Central memory CD4-positive, alpha-beta T cell (primary cell): ENCODE results near the gene KIAA0753.
A peak's percentile ranks its signal among the peaks of the same experiment; 100 is the strongest.
"Not testable (repeated sequence)": the region's sequence is repeated elsewhere in the genome, so short reads cannot be mapped to it uniquely, and the experiment has no call there.

ENCODE experiments used
- DNase-seq: peaks from one replicate; pipeline ENCODE4 v3.0.0; 2022

KIAA0753 gene

GRCh38 chr17:6668727-6669425 lies 28.4 kb upstream of the KIAA0753 start:
- DNase-seq = no peak

- DNase-seq = no peak
Measured at GRCh38 chr17:6668219-6668618, 27.7 kb upstream of the KIAA0753 start.

- DNase-seq = no peak
Measured at GRCh38 chr17:6667516-6667915, 27.0 kb upstream of the KIAA0753 start.

GRCh38 chr17:6666557-6666956 lies 26.0 kb upstream of the KIAA0753 start:
- no peak for DNase-seq

- no peak for DNase-seq
Measured at GRCh38 chr17:6666077-6666521, 25.6 kb upstream of the KIAA0753 start.

GRCh38 chr17:6663200-6663599 lies 22.7 kb upstream of the KIAA0753 start:
- DNase-seq = not testable (repeated sequence)

GRCh38 chr17:6661464-6661848 lies 20.9 kb upstream of the KIAA0753 start:
- no peak for DNase-seq

- DNase-seq = no peak
Measured at GRCh38 chr17:6660805-6661463, 20.4 kb upstream of the KIAA0753 start.

GRCh38 chr17:6660101-6660500 lies 19.6 kb upstream of the KIAA0753 start:
- DNase-seq = no peak

- not testable (repeated sequence) for DNase-seq
Measured at GRCh38 chr17:6658411-6658810, 17.9 kb upstream of the KIAA0753 start.

- DNase-seq = no peak
Measured at GRCh38 chr17:6657633-6658287, 17.2 kb upstream of the KIAA0753 start.

GRCh38 chr17:6656797-6657632 lies 16.5 kb upstream of the KIAA0753 start:
- DNase-seq = peak; percentile 63

GRCh38 chr17:6655732-6656361 lies 15.3 kb upstream of the KIAA0753 start:
- not testable (repeated sequence) for DNase-seq

- DNase-seq = no peak
Measured at GRCh38 chr17:6654841-6655731, 14.6 kb upstream of the KIAA0753 start.

GRCh38 chr17:6651919-6652452 lies 11.5 kb upstream of the KIAA0753 start:
- DNase-seq = peak; percentile 31

GRCh38 chr17:6651354-6651918 lies 10.9 kb upstream of the KIAA0753 start, which contains the start of the genes C17orf100 and MED31:
Gene C17orf100, plus strand, starts transcription at chr17:6651762. Its CDS starts 152 bp downstream, at chr17:6651914.
Gene MED31, minus strand, starts transcription at chr17:6651605. Its CDS starts 77 bp downstream, at chr17:6651528.
- peak; percentile 94 for DNase-seq

- DNase-seq = no peak
Measured at GRCh38 chr17:6648181-6648580, 7.7 kb upstream of the KIAA0753 start.

- no peak for DNase-seq
Measured at GRCh38 chr17:6643451-6644125, 3.1 kb upstream of the KIAA0753 start.

- no peak for DNase-seq
Measured at GRCh38 chr17:6642592-6642991, 2.1 kb upstream of the KIAA0753 start.
